Epithelial cell of proximal tubule (primary cell): ENCODE measurements around the gene KSR1. TPM values are rescaled to one million over a fixed set of nuclear protein-coding genes. Genes with fewer than 3 reads are reported as not detected.

Experiments used
- DNase-seq: peaks from one replicate; pipeline ENCODE4 v3.0.0-alpha.2; 2011; ENCODE audit warnings: low read depth
- H3K4me3 ChIP-seq: 2 replicates; pipeline ENCODE4 v1.5.1; 2011; ENCODE audit warnings: low read depth, mild to moderate bottlenecking, low read length
- total RNA-seq: library from RNA; depleted of rRNA; stranded (reverse); fragments of >200 nt; gene quantifications from 2 replicates; pipeline ENCODE4 v1.2.3, GENCODE V29; 2015
- TF ChIP-seq, protein P1 (sequence below): conservative IDR thresholded peaks from 2 replicates; pipeline ENCODE4 v1.5.1; 2012; ENCODE audit warnings: low read depth, mild to moderate bottlenecking, low read length

Gene KSR1
- total RNA-seq, 1 donor from 2014 or later: 19.9 TPM

GRCh38 chr17:27553019-27553511 is 96.8 kb downstream of the KSR1 start:
- peak; percentile 76 for DNase-seq
- TF ChIP-seq, protein P1, sequence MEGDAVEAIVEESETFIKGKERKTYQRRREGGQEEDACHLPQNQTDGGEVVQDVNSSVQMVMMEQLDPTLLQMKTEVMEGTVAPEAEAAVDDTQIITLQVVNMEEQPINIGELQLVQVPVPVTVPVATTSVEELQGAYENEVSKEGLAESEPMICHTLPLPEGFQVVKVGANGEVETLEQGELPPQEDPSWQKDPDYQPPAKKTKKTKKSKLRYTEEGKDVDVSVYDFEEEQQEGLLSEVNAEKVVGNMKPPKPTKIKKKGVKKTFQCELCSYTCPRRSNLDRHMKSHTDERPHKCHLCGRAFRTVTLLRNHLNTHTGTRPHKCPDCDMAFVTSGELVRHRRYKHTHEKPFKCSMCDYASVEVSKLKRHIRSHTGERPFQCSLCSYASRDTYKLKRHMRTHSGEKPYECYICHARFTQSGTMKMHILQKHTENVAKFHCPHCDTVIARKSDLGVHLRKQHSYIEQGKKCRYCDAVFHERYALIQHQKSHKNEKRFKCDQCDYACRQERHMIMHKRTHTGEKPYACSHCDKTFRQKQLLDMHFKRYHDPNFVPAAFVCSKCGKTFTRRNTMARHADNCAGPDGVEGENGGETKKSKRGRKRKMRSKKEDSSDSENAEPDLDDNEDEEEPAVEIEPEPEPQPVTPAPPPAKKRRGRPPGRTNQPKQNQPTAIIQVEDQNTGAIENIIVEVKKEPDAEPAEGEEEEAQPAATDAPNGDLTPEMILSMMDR: no peak
- H3K4me3 ChIP-seq: no peak overlapping the region

DNA sequence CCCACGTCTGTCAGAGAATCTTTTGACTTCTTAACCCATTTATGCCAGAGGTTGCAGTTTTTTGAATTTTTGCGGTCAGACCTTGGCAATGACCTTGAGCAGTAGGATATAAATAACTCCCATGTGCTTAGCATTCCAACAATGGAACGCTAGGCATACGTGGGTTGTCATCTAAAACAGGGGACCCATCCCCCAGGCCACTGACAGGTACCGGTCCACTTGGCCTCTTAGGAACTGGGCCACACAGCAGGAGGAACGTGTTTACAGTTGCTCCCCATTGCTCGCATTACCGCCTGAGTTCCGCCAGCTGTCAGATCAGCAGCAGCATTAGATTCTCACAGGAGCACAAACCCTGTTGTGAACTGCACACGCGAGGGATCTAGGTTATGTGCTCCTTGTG is 97.9 kb downstream of the KSR1 start:
- TF ChIP-seq, protein P1: no peak
- no peak for DNase-seq
- H3K4me3 ChIP-seq: no peak overlapping the region

- TF ChIP-seq, protein P1: no peak
- no peak overlapping the region for H3K4me3 ChIP-seq
- no peak for DNase-seq
Measured at GRCh38 chr17:27554911-27555310, 98.7 kb downstream of the KSR1 start.

DNA sequence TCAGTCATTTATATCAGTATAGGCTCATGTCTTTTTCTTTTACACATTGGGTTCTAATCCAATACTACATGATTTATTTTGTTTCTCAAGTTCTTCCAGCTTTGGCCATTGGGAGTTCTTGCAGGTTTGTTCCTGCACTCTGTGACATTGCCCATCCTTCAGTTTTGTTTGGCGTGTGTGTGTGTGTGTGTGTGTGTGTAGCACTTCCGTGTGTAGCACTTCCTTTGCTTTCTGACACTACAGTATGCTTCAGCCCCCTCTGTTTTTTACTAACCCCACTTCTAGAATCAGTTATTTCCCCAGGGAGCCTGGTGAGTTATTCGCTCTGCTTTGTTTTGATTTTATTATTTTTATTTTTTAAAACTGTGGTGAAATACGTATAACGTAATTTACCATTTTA is 99.1 kb downstream of the KSR1 start:
- DNase-seq: no peak
- H3K4me3 ChIP-seq: no peak overlapping the region
- TF ChIP-seq, protein P1: no peak

GRCh38 chr17:27558341-27558740 is 102.1 kb downstream of the KSR1 start:
- DNase-seq: no peak
- TF ChIP-seq, protein P1: no peak
- no peak overlapping the region for H3K4me3 ChIP-seq

DNA sequence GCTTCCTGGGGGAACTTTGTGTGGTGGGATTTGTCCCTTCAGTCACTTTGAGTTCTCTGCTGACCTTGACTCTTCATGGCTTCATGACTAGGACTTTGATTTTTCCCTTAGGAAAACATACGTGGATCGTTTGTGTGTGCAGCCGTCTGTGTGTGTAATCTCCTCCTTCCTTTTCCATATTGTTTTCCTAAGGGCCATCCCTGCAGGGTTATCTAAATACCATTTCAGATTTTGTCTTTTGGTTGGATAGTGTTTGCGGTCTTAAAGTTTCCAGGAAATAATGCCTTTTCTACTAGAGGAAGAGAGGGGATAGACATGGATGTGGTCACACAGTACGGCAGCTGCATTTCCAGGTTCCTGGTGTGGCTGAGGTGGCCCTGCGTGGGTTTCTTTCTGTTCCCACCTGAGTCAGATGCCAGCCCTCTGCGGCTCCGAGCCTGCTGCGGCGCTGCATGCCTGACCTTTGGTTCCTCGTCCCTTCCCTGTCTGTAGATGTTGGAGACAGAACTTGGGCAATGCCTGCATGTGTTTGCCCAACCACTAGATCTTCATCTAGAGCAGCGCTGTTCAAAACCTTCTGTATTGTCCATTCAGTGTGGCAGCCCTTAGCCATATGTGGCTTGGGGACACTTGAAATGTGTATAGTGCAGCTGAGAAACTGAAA is 102.7 kb downstream of the KSR1 start:
- no peak for DNase-seq
- TF ChIP-seq, protein P1: no peak
- H3K4me3 ChIP-seq: no peak overlapping the region
